H9 (cell line): ENCODE results near the gene ERC1. TPM values are rescaled to one million over a fixed set of nuclear protein-coding genes. Genes with fewer than 3 reads are reported as not detected.

ENCODE experiments used
- DNase-seq: peaks from one replicate; pipeline ENCODE4 v3.0.0-alpha.2; 2017
- H2AFZ ChIP-seq: one replicate; pipeline ENCODE4 v1.6.1; 2013; ENCODE audit warnings: mild to moderate bottlenecking, low read length, control low read depth, moderate library complexity
- H2AK5ac ChIP-seq: 2 replicates; pipeline ENCODE4 v1.6.1; 2013; ENCODE audit warnings: low read length, control low read depth, mixed read lengths; ENCODE audit not compliant: insufficient read length
- H2BK120ac ChIP-seq: one replicate; pipeline ENCODE4 v1.6.1; 2013; ENCODE audit warnings: low read depth, mild to moderate bottlenecking, low read length, control low read depth, inconsistent platforms; ENCODE audit not compliant: poor library complexity, severe bottlenecking
- H2BK12ac ChIP-seq: 2 replicates; pipeline ENCODE4 v1.6.1; 2013; ENCODE audit warnings: low read length, control low read depth, mixed read lengths, low read depth; ENCODE audit not compliant: insufficient read length
- H2BK15ac ChIP-seq: 2 replicates; pipeline ENCODE4 v1.6.1; 2013; ENCODE audit warnings: low read depth, low read length, control low read depth
- H2BK20ac ChIP-seq: one replicate; pipeline ENCODE4 v1.6.1; 2013; ENCODE audit warnings: low read depth, mild to moderate bottlenecking, low read length, control low read depth, inconsistent platforms; ENCODE audit not compliant: poor library complexity, severe bottlenecking
- H2BK5ac ChIP-seq: 2 replicates; pipeline ENCODE4 v1.6.1; 2013; ENCODE audit warnings: low read length, control low read depth, mixed read lengths; ENCODE audit not compliant: insufficient read length
- H3K14ac ChIP-seq: 2 replicates; pipeline ENCODE4 v1.6.1; 2013; ENCODE audit warnings: low read length, control low read depth; ENCODE audit not compliant: insufficient read depth
- H3K18ac ChIP-seq: 2 replicates; pipeline ENCODE4 v1.6.1; 2013; ENCODE audit warnings: low read depth, mild to moderate bottlenecking, mixed read lengths, low read length, control low read depth; ENCODE audit not compliant: insufficient read length
- H3K23ac ChIP-seq: 2 replicates; pipeline ENCODE4 v1.6.1; 2013; ENCODE audit warnings: low read length, control low read depth, mixed read lengths, low read depth; ENCODE audit not compliant: insufficient read length
- H3K23me2 ChIP-seq: 2 replicates; pipeline ENCODE4 v1.6.1; 2013; ENCODE audit warnings: low read depth, mild to moderate bottlenecking, mixed read lengths, low read length, control low read depth; ENCODE audit not compliant: insufficient read length, poor library complexity, severe bottlenecking
- H3K27ac ChIP-seq: 2 replicates; pipeline ENCODE4 v1.5.1; 2013; ENCODE audit warnings: low read length, control low read depth, mixed read lengths, low read depth; ENCODE audit not compliant: insufficient read length
- H3K27me3 ChIP-seq: 2 replicates; pipeline ENCODE4 v1.6.1; 2013; ENCODE audit warnings: low read length, control low read depth, inconsistent platforms; ENCODE audit not compliant: insufficient read depth
- H3K4ac ChIP-seq: 2 replicates; pipeline ENCODE4 v1.6.1; 2013; ENCODE audit warnings: low read depth, mild to moderate bottlenecking, control low read depth, inconsistent platforms, low read length, moderate library complexity
- H3K4me1 ChIP-seq: 2 replicates; pipeline ENCODE4 v1.6.1; 2013; ENCODE audit warnings: low read length, control low read depth, inconsistent platforms; ENCODE audit not compliant: insufficient read depth
- H3K4me2 ChIP-seq: 2 replicates; pipeline ENCODE4 v1.6.1; 2013; ENCODE audit warnings: low read length, control low read depth, mixed read lengths; ENCODE audit not compliant: insufficient read length, insufficient read depth
- H3K56ac ChIP-seq: 2 replicates; pipeline ENCODE4 v1.6.1; 2013; ENCODE audit warnings: low read depth, mild to moderate bottlenecking, mixed read lengths, low read length, control low read depth; ENCODE audit not compliant: insufficient read length
- H3K79me1 ChIP-seq: 2 replicates; pipeline ENCODE4 v1.6.1; 2013; ENCODE audit warnings: low read depth, mild to moderate bottlenecking, moderate library complexity, low read length, control low read depth, inconsistent platforms; ENCODE audit not compliant: insufficient read depth, poor library complexity, severe bottlenecking
- H3K79me2 ChIP-seq: 2 replicates; pipeline ENCODE4 v1.6.1; 2013; ENCODE audit warnings: low read length, control low read depth, inconsistent platforms; ENCODE audit not compliant: insufficient read depth
- H3K9ac ChIP-seq: 2 replicates; pipeline ENCODE4 v1.6.1; 2013; ENCODE audit warnings: low read length, control low read depth, mixed read lengths; ENCODE audit not compliant: insufficient read length; ENCODE audit errors: extremely low read depth
- H3K9me3 ChIP-seq: one replicate; pipeline ENCODE4 v1.6.1; 2013; ENCODE audit warnings: low read depth, low read length, inconsistent platforms; ENCODE audit not compliant: control insufficient read depth
- H3T11ph ChIP-seq: one replicate; pipeline ENCODE4 v1.6.1; 2013; ENCODE audit warnings: mild to moderate bottlenecking, low read length, control low read depth, inconsistent platforms
- H4K20me1 ChIP-seq: one replicate; pipeline ENCODE4 v1.6.1; 2013; ENCODE audit not compliant: control insufficient read depth, insufficient read length, insufficient read depth
- H4K5ac ChIP-seq: 2 replicates; pipeline ENCODE4 v1.6.1; 2013; ENCODE audit warnings: low read depth, mild to moderate bottlenecking, mixed read lengths, low read length, control low read depth; ENCODE audit not compliant: insufficient read length
- H4K8ac ChIP-seq: replicated peaks from 2 replicates; pipeline ENCODE4 v1.6.1; 2013; ENCODE audit warnings: low read length, control low read depth, mixed read lengths, low read depth; ENCODE audit not compliant: insufficient read length
- H4K91ac ChIP-seq: 2 replicates; pipeline ENCODE4 v1.6.1; 2013; ENCODE audit warnings: low read depth, mild to moderate bottlenecking, moderate library complexity, mixed read lengths, low read length, control low read depth; ENCODE audit not compliant: insufficient read length
- H3K27ac Mint-ChIP-seq, 3 experiments: 2 replicates in 2 of 3; 3 replicates in 1 of 3; pipeline ENCODE4 v1.8.0; 2020 to 2021; ENCODE audit warnings: mixed read lengths in 3 of 3, mild to moderate bottlenecking in 1 of 3, moderate library complexity in 1 of 3
- H3K27me3 Mint-ChIP-seq: 2 replicates; pipeline ENCODE4 v1.8.0; 2021; ENCODE audit warnings: low read depth, mild to moderate bottlenecking, moderate library complexity, mixed read lengths
- H3K36me3 Mint-ChIP-seq, 3 experiments: 2 replicates in 2 of 3; 3 replicates in 1 of 3; pipeline ENCODE4 v1.8.0; 2020 to 2021; ENCODE audit warnings: low read depth in 3 of 3, mixed read lengths in 3 of 3; ENCODE audit not compliant: insufficient read depth in 1 of 3
- H3K4me1 Mint-ChIP-seq, 2 experiments: 2 replicates each; pipeline ENCODE4 v1.8.0; 2020; ENCODE audit warnings: mixed read lengths in 2 of 2
- H3K4me3 Mint-ChIP-seq, 2 experiments: 2 replicates in 1 of 2; 3 replicates in 1 of 2; pipeline ENCODE4 v1.8.0; 2020 to 2021; ENCODE audit warnings: mild to moderate bottlenecking in 2 of 2, mixed read lengths in 2 of 2, moderate library complexity in 1 of 2
- H3K9me3 Mint-ChIP-seq, 2 experiments: 2 replicates in 1 of 2; 3 replicates in 1 of 2; pipeline ENCODE4 v1.8.0; 2020; ENCODE audit warnings: mild to moderate bottlenecking in 2 of 2, mixed read lengths in 2 of 2, moderate library complexity in 1 of 2
- CTCF ChIP-seq: fragments of 200-600 bp; sonication (generic); conservative IDR thresholded peaks from 3 replicates; pipeline ENCODE4 v1.8.0; 2021; ENCODE audit warnings: antibody characterized with exemption, mild to moderate bottlenecking
- WGBS: extraction: QIAGEN DNeasy Blood & Tissue Kit; methylation state at CpG from one replicate; pipeline ENCODE4 v1.1.7; 2013; ENCODE audit warnings: missing lambda C conversion rate, low lambda C conversion rate, mixed read lengths; ENCODE audit not compliant: insufficient read length; ENCODE audit errors: extremely low coverage; 5-methylcytosine and 5-hydroxymethylcytosine counted together
- total RNA-seq: library from RNA; stranded (reverse); gene quantifications from 2 replicates; pipeline ENCODE4 v1.2.1, GENCODE V29; 2021

ERC1 gene
- total RNA-seq, 1 experiment from 2014 or later, result 51.2 TPM

- no peaks in the 10 kb centered on the region for H3K4me1 ChIP-seq
- no peak overlapping the region for H3K56ac ChIP-seq
- H2BK120ac ChIP-seq, result no peak overlapping the region
- H3K27me3 Mint-ChIP-seq, result no peaks in the 10 kb centered on the region; the same call in 1 of the 2 replicates
- H3K4ac ChIP-seq, result no peak overlapping the region
- no peak overlapping the region for H3K4me3 Mint-ChIP-seq
- H3K27ac ChIP-seq, result no peak overlapping the region
- no peak for DNase-seq
- H3K79me2 ChIP-seq, result no peaks in the 10 kb centered on the region
- H3T11ph ChIP-seq, result no peak overlapping the region
- no peak overlapping the region for H4K5ac ChIP-seq
- H2BK20ac ChIP-seq, result no peak overlapping the region
- H3K18ac ChIP-seq, result no peak overlapping the region
- TF ChIP-seq CTCF, result no peak
- H4K20me1 ChIP-seq, result no peaks in the 10 kb centered on the region
- H3K4me2 ChIP-seq, result no peak overlapping the region
- H3K9me3 ChIP-seq, result no peaks in the 10 kb centered on the region
- H3K4me1 Mint-ChIP-seq, result 0 out of 4 replicates have a peak, but pooled peaks cover 0 to 4% of the 10 kb centered on the region in 2 experiments
- H4K8ac ChIP-seq, result no peak overlapping the region
- H3K27ac Mint-ChIP-seq, result peak overlapping the region in 1 of 3 experiments; percentile 38; a peak in 4 of 7 replicates
- H2AFZ ChIP-seq, result no peak overlapping the region
- H2AK5ac ChIP-seq, result no peak overlapping the region
- H3K27me3 ChIP-seq, result no peaks in the 10 kb centered on the region
- peaks cover 7 to 23% (median 20%) of the 10 kb centered on the region in 3 experiments for H3K36me3 Mint-ChIP-seq
- no CpG with 5 or more reads among the region's 10 CpGs for WGBS
- H4K91ac ChIP-seq, result no peak overlapping the region
- H3K9ac ChIP-seq, result no peak overlapping the region
- H3K23me2 ChIP-seq, result no peaks in the 10 kb centered on the region
- H3K14ac ChIP-seq, result peak overlapping the region; percentile 82; the same call in 1 of the 2 replicates
- no peaks in the 10 kb centered on the region for H3K79me1 ChIP-seq
- H3K9me3 Mint-ChIP-seq, result peaks cover 6 to 14% of the 10 kb centered on the region in 2 experiments; a peak in 4 of 5 replicates
- no peak overlapping the region for H3K23ac ChIP-seq
- H2BK5ac ChIP-seq, result no peak overlapping the region
- H2BK15ac ChIP-seq, result no peak overlapping the region
- H2BK12ac ChIP-seq, result no peak overlapping the region
These were observed 472.3 kb downstream of the ERC1 start for GRCh38 chr12:1463073-1463905.
